HCT116 (cell line): Measurements from ENCODE around the gene TCF7L2. TPM values are rescaled to one million over a fixed set of nuclear protein-coding genes. Genes with fewer than 3 reads are reported as not detected.
A peak's percentile ranks its signal among the peaks of the same experiment; 100 is the strongest.
"Not testable (repeated sequence)": the region's sequence is repeated elsewhere in the genome, so short reads cannot be mapped to it uniquely, and the experiment has no call there.

ENCODE experiments used
- ATAC-seq: fragments of 200-7000 bp; cut with Tn5 transposase; 2 replicates; pipeline ENCODE4 v1.9.1; 2020; ENCODE audit warnings: mild to moderate bottlenecking, moderate library complexity
- BruUV-seq: library from RNA; stranded (reverse); fragments of 400-500 nt; replicated peaks from 2 replicates; lab custom pipeline; 2021; lab: Mats Ljungman, UMichigan
- CTCF ChIA-PET: fragments of 300-600 bp; sonication (Branson Sonifier 250); formaldehyde crosslinking; loops from one replicate; lab custom pipeline; 2021; ENCODE audit warnings: antibody characterized with exemption; lab: Charles Lee
- POLR2A ChIA-PET: fragments of 300-600, 350-600 bp; sonication (Branson Sonifier 250); formaldehyde crosslinking; loops from one replicate; lab custom pipeline; 2021; ENCODE audit warnings: antibody characterized with exemption; lab: Charles Lee
- RAD21 ChIA-PET, 2 experiments: fragments of 300-600 bp; sonication (Branson Sonifier 250); formaldehyde crosslinking; loops; one replicate each; lab custom pipeline; 2023; ENCODE audit warnings: low total read pairs in 2 of 2; ENCODE audit not compliant: uncharacterized antibody in 2 of 2, unreplicated experiment in 2 of 2, low non-redundant PET in 1 of 2; lab: Charles Lee
- DNase-seq: peaks from one replicate; pipeline ENCODE4 v3.0.0-alpha.2; 2010; ENCODE audit warnings: low read depth, low spot score
- H2AFZ ChIP-seq: fragments of 200-600 bp; shearing (Covaris generic), sonication (generic); 2 replicates; pipeline ENCODE4 v1.6.1; 2017; ENCODE audit warnings: low read depth, mixed run types, mixed read lengths, antibody characterized with exemption, low read length; ENCODE audit not compliant: poor library complexity, severe bottlenecking
- H3K27ac ChIP-seq: 2 replicates; pipeline ENCODE4 v1.5.1; 2012; ENCODE audit warnings: low read depth, low read length
- H3K27me3 ChIP-seq: fragments of 200-600 bp; sonication (generic); 2 replicates; pipeline ENCODE4 v1.6.1; 2016; ENCODE audit warnings: mixed run types, low read length, mixed read lengths; ENCODE audit not compliant: insufficient read depth
- H3K36me3 ChIP-seq, 2 experiments: fragments of 200-500 bp in 1 of 2; fragments of 200-600 bp in 1 of 2; sonication (Bioruptor generic) in 1 of 2; sonication (generic) in 1 of 2; 2 replicates each; pipeline versions ENCODE4 v1.5.1 to v1.6.1; 2014 to 2016; ENCODE audit warnings: low read length in 2 of 2, inconsistent platforms in 1 of 2, mixed read lengths in 1 of 2, mixed run types in 1 of 2; ENCODE audit not compliant: insufficient read depth in 2 of 2, control insufficient read depth in 1 of 2
- H3K4me1 ChIP-seq, 2 experiments: fragments of 200-600 bp in 1 of 2; sonication (generic) in 1 of 2; 2 replicates each; pipeline versions ENCODE4 v1.5.1 to v1.6.1; 2012 to 2017; ENCODE audit warnings: low read length in 2 of 2, inconsistent platforms in 1 of 2, mild to moderate bottlenecking in 1 of 2, mixed read lengths in 1 of 2, mixed run types in 1 of 2, moderate library complexity in 1 of 2; ENCODE audit not compliant: insufficient read depth in 2 of 2, control insufficient read depth in 1 of 2
- H3K4me2 ChIP-seq: fragments of 200-600 bp; sonication (generic); 2 replicates; pipeline ENCODE4 v1.6.1; 2017; ENCODE audit warnings: mixed run types, low read length, mixed read lengths
- H3K4me3 ChIP-seq, 2 experiments: fragments of 200-600 bp in 1 of 2; sonication (generic) in 1 of 2; replicated peaks in 1 of 2; 2 replicates each; pipeline ENCODE4 v1.5.1; 2011 to 2016; ENCODE audit warnings: low read length in 2 of 2, control low read depth in 1 of 2, low read depth in 1 of 2, mild to moderate bottlenecking in 1 of 2, mixed read lengths in 1 of 2, mixed run types in 1 of 2
- H3K79me2 ChIP-seq: fragments of 200-600 bp; sonication (generic); 2 replicates; pipeline ENCODE4 v1.6.1; 2017; ENCODE audit warnings: mild to moderate bottlenecking, mixed run types, low read length, moderate library complexity, mixed read lengths; ENCODE audit not compliant: insufficient read depth
- H3K9ac ChIP-seq: fragments of 200-600 bp; sonication (generic); 2 replicates; pipeline ENCODE4 v1.6.1; 2016; ENCODE audit warnings: low read length, mixed read lengths
- H3K9me2 ChIP-seq: fragments of 200-600 bp; sonication (generic), shearing (Covaris generic); 2 replicates; pipeline ENCODE4 v1.6.1; 2017; ENCODE audit warnings: mixed run types, mild to moderate bottlenecking, moderate library complexity; ENCODE audit not compliant: insufficient read depth
- H3K9me3 ChIP-seq, 2 experiments: fragments of 200-500 bp in 1 of 2; fragments of 200-600 bp in 1 of 2; sonication (Bioruptor generic) in 1 of 2; sonication (generic) in 1 of 2; 2 replicates each; pipeline ENCODE4 v1.6.1; 2014 to 2017; ENCODE audit warnings: low read length in 2 of 2, mixed read lengths in 2 of 2, inconsistent platforms in 1 of 2, low read depth in 1 of 2, mild to moderate bottlenecking in 1 of 2, mixed run types in 1 of 2, moderate library complexity in 1 of 2; ENCODE audit not compliant: control insufficient read depth in 1 of 2, insufficient read depth in 1 of 2
- H4K20me1 ChIP-seq: fragments of 200-600 bp; sonication (generic), shearing (Covaris generic); 2 replicates; pipeline ENCODE4 v1.6.1; 2017; ENCODE audit warnings: mixed run types, mild to moderate bottlenecking, moderate library complexity; ENCODE audit not compliant: insufficient read depth
- CEBPB ChIP-seq: IDR thresholded peaks from 2 replicates; pipeline ENCODE4 v1.6.1; 2012; ENCODE audit warnings: low read depth
- EZH2 ChIP-seq: fragments of 200-600 bp; sonication (generic); IDR thresholded peaks from 2 replicates; pipeline ENCODE4 v1.6.1; 2017; ENCODE audit warnings: antibody characterized with exemption, mixed run types
- EZH2phosphoT487 ChIP-seq: fragments of 200-600 bp; IDR thresholded peaks from 2 replicates; pipeline ENCODE4 v1.6.1; 2018; ENCODE audit warnings: antibody characterized with exemption, borderline replicate concordance
- JUND ChIP-seq: IDR thresholded peaks from 2 replicates; pipeline ENCODE4 v1.6.1; 2012
- POLR2A ChIP-seq: IDR thresholded peaks from 2 replicates; pipeline ENCODE4 v1.7.0; 2011; ENCODE audit warnings: borderline replicate concordance; ENCODE audit not compliant: insufficient read depth, insufficient read length; ENCODE audit errors: extremely low read depth
- RAD21 ChIP-seq: IDR thresholded peaks from 2 replicates; pipeline ENCODE4 v1.6.1; 2012; ENCODE audit warnings: low read depth, mild to moderate bottlenecking
- REST ChIP-seq: IDR thresholded peaks from 2 replicates; pipeline ENCODE4 v1.6.1; 2012; ENCODE audit warnings: low read depth
- SP1 ChIP-seq: IDR thresholded peaks from 2 replicates; pipeline ENCODE4 v1.6.1; 2012; ENCODE audit warnings: low read depth
- SRF ChIP-seq: IDR thresholded peaks from 2 replicates; pipeline ENCODE4 v1.6.1; 2012; ENCODE audit warnings: low read depth
- TCF7L2 ChIP-seq: IDR thresholded peaks from 2 replicates; pipeline ENCODE4 v1.7.0; 2011; ENCODE audit warnings: borderline replicate concordance, inconsistent platforms; ENCODE audit not compliant: insufficient read depth, insufficient read length; ENCODE audit errors: extremely low read depth
- YY1 ChIP-seq: IDR thresholded peaks from 2 replicates; pipeline ENCODE4 v1.6.1; 2011; ENCODE audit warnings: low read length, low read depth, moderate library complexity, mild to moderate bottlenecking; ENCODE audit not compliant: insufficient replicate concordance; ENCODE audit errors: extremely low read depth
- ZFX ChIP-seq: fragments of 450-650 bp; IDR thresholded peaks from 2 replicates; pipeline ENCODE4 v1.6.1; 2017
- intact Hi-C: fragments of 100-400 bp; cut with micrococcal nuclease; formaldehyde crosslinking; loops from 2 replicates; pipeline ENCODE4 v1.10.0; 2022
- total RNA-seq: library from RNA; stranded (reverse); gene quantifications from one replicate; pipeline ENCODE4 v1.2.1, GENCODE V29; 2021; ENCODE audit not compliant: unreplicated experiment
- TF ChIP-seq, protein P1 (sequence below): IDR thresholded peaks from 2 replicates; pipeline ENCODE4 v1.6.1; 2012
- TF ChIP-seq, protein P2 (sequence below): IDR thresholded peaks from 2 replicates; pipeline ENCODE4 v1.6.1; 2012

The TCF7L2 gene
- total RNA-seq, 1 experiment from 2014 or later: 164 TPM

DNA sequence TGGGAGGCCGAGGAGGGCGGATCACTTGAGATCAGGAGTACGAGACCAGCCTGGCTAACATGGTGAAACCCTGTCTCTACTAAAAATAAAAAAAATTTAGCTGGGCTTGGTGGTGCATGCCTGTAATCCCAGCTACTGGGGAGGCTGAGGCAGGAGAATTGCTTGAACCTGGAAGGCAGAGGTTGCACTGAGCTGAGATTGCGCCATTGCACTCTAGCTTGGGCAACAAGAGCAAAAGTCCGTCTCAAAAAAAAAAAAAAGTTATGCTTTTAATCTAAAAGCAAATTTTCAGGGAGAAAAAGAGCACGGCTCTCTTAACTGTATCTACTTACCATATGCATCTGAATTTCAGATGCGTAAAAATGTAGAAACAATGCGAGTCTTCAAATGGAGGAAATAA lies 116.1 kb downstream of the TCF7L2 start:
- H3K4me3 ChIP-seq, H3K9me2 ChIP-seq, RAD21 ChIA-PET, H3K27ac ChIP-seq, POLR2A ChIA-PET, H3K9ac ChIP-seq, H3K4me2 ChIP-seq, H3K9me3 ChIP-seq, intact Hi-C loops, DNase-seq, BruUV-seq, H2AFZ ChIP-seq, H3K27me3 ChIP-seq, ATAC-seq: not testable (repeated sequence)
- Histone ChIP-seq H3K36me3 (peaks cover 0 to 31% of the 10 kb centered on the region in 2 experiments; a peak in 1 of 4 replicates), H4K20me1 (peaks cover 23% of the 10 kb centered on the region), H3K4me1 (peaks cover 72 to 87% of the 10 kb centered on the region in 2 experiments), H3K79me2 (peaks cover 97% of the 10 kb centered on the region)
- CTCF ChIA-PET: interaction anchor here (1.0 to 1.2 kb wide), 3 partner anchors 8 to 613 kb away, joined by 3 read pairs; no protein-coding TSS in a partner anchor

DNA sequence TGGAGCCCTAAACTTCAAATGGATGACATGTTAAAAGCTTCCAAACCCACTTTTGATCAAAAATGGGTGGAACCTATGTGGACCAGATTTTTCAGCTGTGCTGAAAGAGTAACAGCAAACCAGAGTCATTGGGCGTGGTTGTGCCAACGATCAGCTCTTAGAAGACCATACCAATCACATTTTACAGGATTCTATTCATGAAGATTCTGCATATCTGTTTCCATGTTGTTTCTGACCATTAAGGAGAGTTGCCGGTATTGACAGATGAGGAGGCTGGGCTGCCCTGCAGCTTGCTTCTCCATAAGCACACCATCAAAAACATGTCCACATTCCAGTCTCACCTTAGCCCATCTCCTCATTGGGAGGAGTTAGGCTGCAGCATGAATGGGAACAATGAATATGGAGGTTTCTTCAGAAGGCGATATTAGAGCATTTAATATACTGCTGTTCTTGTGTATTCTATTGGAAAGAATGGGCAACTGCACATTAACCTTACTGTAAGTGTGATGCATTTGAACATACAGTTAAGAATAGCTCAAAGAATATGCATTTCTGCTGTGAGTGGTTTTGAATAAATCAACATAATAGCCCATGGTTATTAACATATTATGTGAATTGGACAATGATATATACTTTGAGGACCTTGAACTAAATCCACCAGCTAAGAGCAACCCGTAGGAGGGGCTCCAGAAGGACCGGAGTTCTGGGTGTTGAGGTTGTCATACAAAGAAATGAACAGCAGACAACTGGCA lies 116.7 kb downstream of the TCF7L2 start:
- Histone ChIP-seq H3K27me3 (no peaks in the 10 kb centered on the region), H4K20me1 (peaks cover 23% of the 10 kb centered on the region), H3K4me3 (no peak overlapping the region), H3K79me2 (peaks cover 97% of the 10 kb centered on the region), H2AFZ (no peak overlapping the region), H3K9me3 (no peaks in the 10 kb centered on the region), H3K27ac (peak overlapping the region; percentile 45; the same call in 1 of the 2 replicates), H3K36me3 (peaks cover 0 to 28% of the 10 kb centered on the region in 2 experiments; a peak in 1 of 4 replicates), H3K9ac (no peak overlapping the region), H3K4me1 (peaks cover 78 to 91% of the 10 kb centered on the region in 2 experiments), H3K9me2 (no peaks in the 10 kb centered on the region), H3K4me2 (peak overlapping the region; percentile 3; the same call in 1 of the 2 replicates)
- DNase-seq (no peak), ATAC-seq (no peak)
- intact Hi-C loops: no loop called here
- CTCF ChIA-PET: interaction anchor here (1.0 to 1.2 kb wide), 3 partner anchors 9 to 613 kb away, joined by 3 read pairs; no protein-coding TSS in a partner anchor
- POLR2A ChIA-PET: no interaction called here
- BruUV-seq: no TSS peak
- RAD21 ChIA-PET: no interaction called here
- TF ChIP-seq EZH2 (no peak), SRF (no peak), TCF7L2 (no peak), RAD21 (no peak), REST (no peak), EZH2phosphoT487 (no peak), CEBPB (no peak), JUND (no peak), POLR2A (no peak), YY1 (no peak), ZFX (no peak), SP1 (no peak)
- TF ChIP-seq, protein P1, sequence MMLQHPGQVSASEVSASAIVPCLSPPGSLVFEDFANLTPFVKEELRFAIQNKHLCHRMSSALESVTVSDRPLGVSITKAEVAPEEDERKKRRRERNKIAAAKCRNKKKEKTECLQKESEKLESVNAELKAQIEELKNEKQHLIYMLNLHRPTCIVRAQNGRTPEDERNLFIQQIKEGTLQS: no peak
- TF ChIP-seq, protein P2, sequence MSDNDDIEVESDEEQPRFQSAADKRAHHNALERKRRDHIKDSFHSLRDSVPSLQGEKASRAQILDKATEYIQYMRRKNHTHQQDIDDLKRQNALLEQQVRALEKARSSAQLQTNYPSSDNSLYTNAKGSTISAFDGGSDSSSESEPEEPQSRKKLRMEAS: no peak
